GM23338 (cell line): ENCODE results near the gene RPP25. TPM values are rescaled to one million over a fixed set of nuclear protein-coding genes. Genes with fewer than 3 reads are reported as not detected.
A peak's percentile ranks its signal among the peaks of the same experiment; 100 is the strongest.

Source experiments
- ATAC-seq: fragments of 200-7000 bp; cut with Tn5 transposase; 3 replicates; pipeline ENCODE4 v1.9.1; 2020
- DNase-seq: peaks from one replicate; pipeline ENCODE4 v3.0.0-alpha.2; 2015; ENCODE audit warnings: low spot score
- H2AFZ ChIP-seq: fragments of 200-600 bp; sonication (generic); 2 replicates; pipeline ENCODE4 v1.8.0; 2016; ENCODE audit warnings: antibody characterized with exemption, mild to moderate bottlenecking, moderate library complexity
- H3F3A ChIP-seq: fragments of 200-600 bp; sonication (generic); replicated peaks from 2 replicates; pipeline ENCODE4 v1.8.0; 2017; ENCODE audit warnings: antibody characterized with exemption, mixed run types, low read depth
- H3K27ac ChIP-seq: fragments of 200-600 bp; sonication (generic); 2 replicates; pipeline ENCODE4 v1.6.1; 2016; ENCODE audit warnings: low read depth
- H3K27me3 ChIP-seq: fragments of 200-600 bp; sonication (generic); 2 replicates; pipeline ENCODE4 v1.8.0; 2016; ENCODE audit warnings: mild to moderate bottlenecking, mixed run types, moderate library complexity; ENCODE audit not compliant: insufficient read depth
- H3K36me3 ChIP-seq: fragments of 200-600 bp; sonication (generic); 2 replicates; pipeline ENCODE4 v1.8.0; 2016; ENCODE audit warnings: mild to moderate bottlenecking; ENCODE audit not compliant: insufficient read depth
- H3K4me1 ChIP-seq: fragments of 200-600 bp; sonication (generic); 2 replicates; pipeline ENCODE4 v1.8.0; 2016; ENCODE audit warnings: mild to moderate bottlenecking, moderate library complexity; ENCODE audit not compliant: insufficient read depth
- H3K4me2 ChIP-seq: fragments of 200-600 bp; sonication (generic); 2 replicates; pipeline ENCODE4 v1.7.1; 2017; ENCODE audit warnings: mixed run types
- H3K4me3 ChIP-seq: fragments of 200-600 bp; sonication (generic); 2 replicates; pipeline ENCODE4 v1.6.1; 2016; ENCODE audit warnings: mixed run types
- H3K79me2 ChIP-seq: fragments of 200-600 bp; sonication (generic); replicated peaks from 2 replicates; pipeline ENCODE4 v1.8.0; 2017; ENCODE audit warnings: mild to moderate bottlenecking; ENCODE audit not compliant: insufficient read depth
- H3K9me2 ChIP-seq: fragments of 200-600 bp; sonication (generic); 2 replicates; pipeline ENCODE4 v1.8.0; 2017; ENCODE audit not compliant: insufficient read depth
- H4K20me1 ChIP-seq: fragments of 200-600 bp; sonication (generic); replicated peaks from 2 replicates; pipeline ENCODE4 v1.8.0; 2017; ENCODE audit warnings: mild to moderate bottlenecking; ENCODE audit not compliant: insufficient read depth
- H3K27ac Mint-ChIP-seq: 2 replicates; pipeline ENCODE4 v1.8.0; 2020; ENCODE audit warnings: inconsistent platforms, mild to moderate bottlenecking, moderate library complexity, mixed read lengths
- H3K27me3 Mint-ChIP-seq: 3 replicates; pipeline ENCODE4 v1.8.0; 2022; ENCODE audit warnings: low read depth, mild to moderate bottlenecking, moderate library complexity, mixed read lengths, inconsistent platforms; ENCODE audit not compliant: insufficient read depth, poor library complexity
- H3K36me3 Mint-ChIP-seq: 3 replicates; pipeline ENCODE4 v1.8.0; 2021; ENCODE audit warnings: low read depth, mild to moderate bottlenecking, inconsistent platforms, moderate library complexity, mixed read lengths
- H3K4me1 Mint-ChIP-seq: 3 replicates; pipeline ENCODE4 v1.8.0; 2020; ENCODE audit warnings: mild to moderate bottlenecking, inconsistent platforms, mixed read lengths
- H3K4me3 Mint-ChIP-seq: 3 replicates; pipeline ENCODE4 v1.8.0; 2021; ENCODE audit warnings: moderate library complexity, mild to moderate bottlenecking, inconsistent platforms, mixed read lengths
- H3K9me3 Mint-ChIP-seq: 3 replicates; pipeline ENCODE4 v1.8.0; 2020; ENCODE audit warnings: moderate library complexity, mild to moderate bottlenecking, inconsistent platforms, mixed read lengths
- CREB1 ChIP-seq: fragments of 250-450 bp; sonication (Bioruptor Pico); IDR thresholded peaks from 2 replicates; pipeline ENCODE4 v1.5.0; 2020; ENCODE audit warnings: low read depth, mild to moderate bottlenecking, moderate library complexity
- CTCF ChIP-seq, 2 experiments: fragments of 200-600 bp in 1 of 2; sonication (generic) in 1 of 2; conservative IDR thresholded peaks; 2 replicates each; pipeline versions ENCODE4 v1.5.1 to v1.6.1; 2016 to 2017; ENCODE audit warnings: antibody characterized with exemption in 2 of 2, low read depth in 2 of 2, mild to moderate bottlenecking in 2 of 2, moderate library complexity in 1 of 2
- EZH2 ChIP-seq: fragments of 200-600 bp; sonication (generic); IDR thresholded peaks from one replicate; pipeline ENCODE4 v1.8.0; 2017; ENCODE audit warnings: antibody characterized with exemption, mild to moderate bottlenecking, low read depth; ENCODE audit not compliant: unreplicated experiment
- NANOG ChIP-seq: IDR thresholded peaks from 2 replicates; pipeline ENCODE4 v1.6.1; 2016; ENCODE audit warnings: antibody characterized with exemption, borderline replicate concordance
- REST ChIP-seq: IDR thresholded peaks from one replicate; pipeline ENCODE4 v1.6.1; 2018; ENCODE audit warnings: antibody characterized with exemption; ENCODE audit not compliant: unreplicated experiment
- ZNF114 ChIP-seq: fragments of 250-450 bp; sonication (Bioruptor Pico); IDR thresholded peaks from 2 replicates; pipeline ENCODE4 v1.5.0; 2020; ENCODE audit warnings: mild to moderate bottlenecking, moderate library complexity
- ZNF331 ChIP-seq: fragments of 250-450 bp; sonication (Bioruptor Pico); IDR thresholded peaks from 2 replicates; pipeline ENCODE4 v1.5.0; 2020; ENCODE audit warnings: low read depth, mild to moderate bottlenecking, moderate library complexity
- polyA plus RNA-seq: library from polyadenylated mRNA; unstranded; fragments of >200 nt; fragmentation: Nextera tagmentation; extraction: Ambion mirVana; gene quantifications from 2 replicates; pipeline ENCODE4 v1.2.1, GENCODE V29; 2016
- total RNA-seq: library from RNA; depleted of rRNA; stranded (reverse); fragments of >200 nt; shearing (Covaris generic); gene quantifications from 2 replicates; pipeline ENCODE4 v1.2.3, GENCODE V29; 2014

RPP25 gene
- total and polyA plus RNA-seq, 2 experiments from 2014 or later, result 14.8 to 18.8 TPM

GRCh38 chr15:74976159-74976558 lies 19.6 kb upstream of the RPP25 start:
- Histone ChIP-seq H3F3A (peaks cover 6% of the 10 kb centered on the region; the same call in 1 of the 2 replicates), H3K79me2 (no peaks in the 10 kb centered on the region), H3K4me2 (no peak overlapping the region), H3K27me3 (no peaks in the 10 kb centered on the region), H3K36me3 (no peaks in the 10 kb centered on the region), H4K20me1 (no peaks in the 10 kb centered on the region), H2AFZ (no peak overlapping the region), H3K4me3 (no peak overlapping the region), H3K27ac (no peak overlapping the region), H3K4me1 (no peaks in the 10 kb centered on the region), H3K9me2 (no peaks in the 10 kb centered on the region)
- Mint-ChIP-seq H3K4me3 (no peak overlapping the region), H3K4me1 (peaks cover 11% of the 10 kb centered on the region), H3K36me3 (no peaks in the 10 kb centered on the region), H3K9me3 (no peaks in the 10 kb centered on the region; the same call in 2 of the 3 replicates), H3K27ac (no peak overlapping the region), H3K27me3 (peaks cover 9% of the 10 kb centered on the region)
- ATAC-seq (no peak), DNase-seq (no peak)
- TF ChIP-seq REST (no peak), CTCF (conservative IDR thresholded peaks at IDR 0.05; ENCODE audit: low read depth in 2 of 2) (peak; percentile 10 to 29; a peak in 1 of 4 replicates)

- no peaks in the 10 kb centered on the region for H3K27me3 ChIP-seq
- H2AFZ ChIP-seq, result no peak overlapping the region
- Mint-ChIP-seq H3K4me1 (peaks cover 9% of the 10 kb centered on the region), H3K9me3 (no peaks in the 10 kb centered on the region; the same call in 2 of the 3 replicates), H3K36me3 (no peaks in the 10 kb centered on the region), H3K4me3 (no peak overlapping the region), H3K27ac (no peak overlapping the region), H3K27me3 (no peaks in the 10 kb centered on the region)
- H3F3A ChIP-seq, result no peaks in the 10 kb centered on the region
- ATAC-seq (no peak), DNase-seq (no peak)
- no peaks in the 10 kb centered on the region for H4K20me1 ChIP-seq
- H3K36me3 ChIP-seq, result no peaks in the 10 kb centered on the region
- no peak overlapping the region for H3K27ac ChIP-seq
- H3K9me2 ChIP-seq, result no peaks in the 10 kb centered on the region
- no peak overlapping the region for H3K4me2 ChIP-seq
- H3K79me2 ChIP-seq, result no peaks in the 10 kb centered on the region
- H3K4me1 ChIP-seq, result 0 out of 2 replicates have a peak, but pooled peaks cover 3% of the 10 kb centered on the region
- no peak overlapping the region for H3K4me3 ChIP-seq
- no peak for TF ChIP-seq NANOG
- TF ChIP-seq CREB1 (CRISPR knock-in tag), result no peak
- no peak for TF ChIP-seq REST
- no peak for TF ChIP-seq ZNF331 (CRISPR knock-in tag)
- TF ChIP-seq ZNF114, result no peak
- no peak for TF ChIP-seq EZH2
Measured at GRCh38 chr15:74967670-74968069, 11.1 kb upstream of the RPP25 start.
